Stimulated activated CD8-positive, alpha-beta memory T cell treated with anti-CD3 and anti-CD28 coated beads, Interleukin-12 subunit alpha, Interleukin-12 subunit beta, amount 100 ng/mL, for 4 hours (primary cell): ENCODE data around the gene PGPEP1.
"Not testable (repeated sequence)": the region's sequence is repeated elsewhere in the genome, so short reads cannot be mapped to it uniquely, and the experiment has no call there.

Source experiments
- DNase-seq: peaks from one replicate; pipeline ENCODE4 v3.0.0-alpha.2; 2020; ENCODE audit warnings: low read depth

PGPEP1 gene

GRCh38 chr19:18308051-18308947 is 32.1 kb upstream of the PGPEP1 start:
- no peak for DNase-seq

DNA sequence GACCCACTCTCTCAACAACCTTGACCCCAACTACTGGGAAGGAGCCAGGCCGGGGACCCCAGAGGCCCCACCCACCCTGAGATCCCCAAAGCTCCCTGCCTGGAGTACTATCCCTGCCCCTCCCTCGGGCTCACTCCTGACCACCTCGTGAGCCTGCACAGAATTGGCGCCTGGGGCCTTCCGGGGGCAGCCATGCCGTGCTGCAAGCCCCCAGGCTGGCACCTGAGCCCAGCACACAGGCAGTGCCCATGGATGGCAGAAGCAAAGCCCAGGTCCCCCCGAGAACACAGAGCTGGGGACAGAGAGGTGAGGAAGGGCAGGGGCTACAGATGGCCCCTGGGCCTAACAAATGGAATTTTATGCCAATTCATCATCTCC is 31.5 kb upstream of the PGPEP1 start:
- no peak for DNase-seq

- DNase-seq = no peak
These were observed 30.8 kb upstream of the PGPEP1 start for GRCh38 chr19:18309525-18310064.

DNA sequence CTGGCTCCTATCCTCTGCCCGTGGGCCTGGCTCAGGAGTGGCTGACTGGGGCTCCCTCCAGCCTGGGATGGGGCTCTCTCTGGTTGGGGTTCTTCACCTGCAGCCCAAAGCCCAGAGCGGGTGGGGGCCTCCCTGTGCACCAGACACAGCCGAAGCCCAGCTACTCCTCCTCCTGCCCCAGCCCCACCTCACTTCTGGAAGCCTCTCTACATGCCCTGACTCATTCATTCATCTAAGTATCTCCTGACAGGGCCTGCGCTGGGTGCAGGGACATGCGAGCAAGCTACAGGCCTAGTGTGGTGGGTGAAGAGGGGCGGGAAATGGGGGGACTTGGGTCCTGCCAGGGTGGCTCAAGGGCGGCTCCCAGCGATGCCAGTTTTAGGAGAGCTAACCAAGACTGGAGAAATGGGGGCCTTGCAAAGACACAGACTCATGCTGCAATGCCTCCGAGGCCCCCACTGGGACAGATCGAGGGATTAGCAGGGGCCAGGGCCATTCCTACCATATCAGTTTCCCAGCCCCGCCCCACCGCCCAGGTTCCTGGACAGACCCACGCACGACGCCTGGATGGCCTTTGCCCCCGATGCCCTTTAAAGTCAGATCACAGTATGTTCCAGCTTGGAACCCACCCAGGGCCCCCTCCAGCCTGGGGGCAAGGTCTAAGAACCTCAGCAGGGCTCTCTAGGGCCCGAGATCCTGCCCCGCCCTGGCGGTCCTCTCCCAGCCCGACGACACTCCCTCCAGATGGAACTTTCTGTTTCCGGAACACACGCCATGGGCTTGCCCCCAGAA is 30.1 kb upstream of the PGPEP1 start:
- DNase-seq = no peak

DNA sequence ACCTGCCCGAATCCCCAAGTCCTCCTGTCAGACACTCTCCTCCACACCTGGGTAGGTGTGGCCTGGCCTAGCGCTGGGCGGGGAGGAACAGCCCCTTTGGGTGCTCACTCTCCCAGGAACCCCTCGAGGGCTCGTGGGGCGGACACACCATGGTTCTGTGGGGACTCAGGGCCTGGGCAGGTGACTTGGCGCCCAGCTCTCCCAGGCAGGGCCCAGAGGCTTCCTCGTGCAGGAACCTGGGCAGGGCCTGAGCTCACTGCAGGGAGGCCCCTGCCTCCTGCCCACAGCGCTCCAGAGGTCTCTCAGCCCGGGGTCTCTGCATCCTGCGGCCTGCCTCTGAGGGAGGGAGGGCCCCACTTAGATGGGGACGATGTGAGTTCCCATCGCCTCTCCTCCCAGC is 29.4 kb upstream of the PGPEP1 start:
- DNase-seq = no peak

DNA sequence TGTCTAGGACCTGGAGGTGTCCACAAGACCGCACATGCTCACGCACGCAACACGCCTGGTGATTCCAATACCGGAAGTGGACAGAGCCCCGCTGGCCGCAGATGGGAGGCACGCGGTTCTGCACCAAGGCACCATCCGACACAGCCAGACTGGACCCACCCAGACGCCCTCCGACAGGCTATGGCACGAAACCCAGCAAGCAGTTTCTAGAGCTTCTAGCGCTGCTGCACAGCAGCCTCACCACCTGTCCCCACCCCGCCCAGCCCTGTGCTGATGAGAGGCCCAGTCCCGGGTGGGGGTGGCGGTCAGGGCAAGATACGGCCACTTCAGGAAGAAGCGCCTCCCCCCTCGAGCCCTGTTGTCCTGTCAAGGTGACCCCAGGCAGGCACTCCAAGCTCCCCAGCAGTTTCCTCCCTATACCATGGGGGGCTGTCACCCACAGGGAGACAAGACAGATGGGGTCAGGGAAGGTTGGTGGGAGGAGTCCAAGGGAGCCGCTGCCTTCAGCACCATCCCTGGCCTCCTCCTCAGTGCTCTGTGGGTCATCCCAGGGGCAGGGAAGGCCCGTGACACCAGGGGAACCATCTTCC is 28.8 kb upstream of the PGPEP1 start:
- DNase-seq = no peak

DNA sequence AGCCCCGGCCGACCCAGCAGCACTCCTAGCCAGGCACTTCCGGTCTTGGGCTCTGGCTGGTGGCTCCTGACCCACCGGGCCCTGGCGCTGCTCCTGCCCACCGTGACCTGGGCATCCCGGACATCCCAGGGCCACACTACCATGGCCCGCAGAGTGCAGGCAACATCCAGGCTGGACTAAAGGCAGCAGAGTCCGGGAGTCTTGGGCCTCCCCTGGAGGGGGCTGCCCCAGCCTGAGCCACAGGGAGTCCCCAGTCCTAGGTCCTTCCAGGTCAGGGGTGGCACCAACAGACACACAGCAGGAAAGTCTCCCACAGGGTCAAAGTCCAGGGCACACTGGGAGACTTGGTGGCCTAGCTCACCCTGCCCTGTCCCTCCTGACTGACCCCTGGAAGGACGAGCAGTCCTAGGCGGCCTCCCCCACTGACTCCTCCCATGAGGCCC is 28.3 kb upstream of the PGPEP1 start:
- DNase-seq = no peak

DNA sequence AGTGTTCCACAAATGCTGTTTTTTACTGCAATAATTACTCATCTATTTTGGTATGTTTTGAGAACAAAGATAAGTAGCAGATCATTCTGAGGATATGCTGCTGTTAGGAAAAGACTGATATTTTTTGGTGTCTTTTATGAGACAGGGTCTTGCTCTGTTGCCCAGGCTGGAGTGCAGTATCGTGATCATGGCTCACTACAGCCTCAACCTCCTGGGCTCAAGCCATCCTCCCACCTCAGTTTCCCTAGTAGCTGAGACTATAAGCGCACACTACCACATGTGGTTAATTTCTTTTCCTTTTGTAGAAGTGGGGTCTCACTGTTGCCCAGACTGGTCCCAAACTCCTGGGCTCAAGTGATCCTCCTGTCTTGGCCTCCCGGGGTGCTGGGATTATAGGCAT is 27.0 kb upstream of the PGPEP1 start:
- no peak for DNase-seq

GRCh38 chr19:18317961-18318800 is 22.2 kb upstream of the PGPEP1 start:
- no peak for DNase-seq

DNA sequence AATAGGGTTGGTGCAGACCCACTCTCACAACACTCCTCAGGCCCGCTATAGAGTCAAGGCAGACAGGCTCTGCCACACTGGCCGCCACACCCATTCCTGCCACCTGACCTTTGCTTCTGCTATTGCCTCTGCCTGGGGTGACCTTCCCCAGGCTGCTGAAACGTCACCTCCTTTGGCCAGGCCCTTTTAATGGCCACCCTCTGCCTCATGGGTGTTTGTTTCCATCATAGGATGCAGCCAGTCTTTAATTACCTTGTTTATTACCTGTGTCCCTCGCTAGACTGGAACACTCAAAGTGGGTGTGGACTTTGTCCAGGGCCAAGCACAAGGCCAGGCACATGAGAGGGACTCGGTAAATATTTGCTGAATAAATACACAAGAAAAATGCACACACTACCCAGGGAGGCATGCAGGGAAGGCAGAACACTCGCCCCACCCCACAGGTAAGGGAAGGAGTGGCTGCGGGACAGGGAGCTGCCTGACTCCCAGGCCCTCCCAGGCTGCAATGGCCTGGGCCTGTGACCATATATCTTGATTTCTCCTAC is 20.7 kb upstream of the PGPEP1 start:
- no peak for DNase-seq

- DNase-seq = no peak
These were observed 19.3 kb upstream of the PGPEP1 start for GRCh38 chr19:18320865-18321733.

DNA sequence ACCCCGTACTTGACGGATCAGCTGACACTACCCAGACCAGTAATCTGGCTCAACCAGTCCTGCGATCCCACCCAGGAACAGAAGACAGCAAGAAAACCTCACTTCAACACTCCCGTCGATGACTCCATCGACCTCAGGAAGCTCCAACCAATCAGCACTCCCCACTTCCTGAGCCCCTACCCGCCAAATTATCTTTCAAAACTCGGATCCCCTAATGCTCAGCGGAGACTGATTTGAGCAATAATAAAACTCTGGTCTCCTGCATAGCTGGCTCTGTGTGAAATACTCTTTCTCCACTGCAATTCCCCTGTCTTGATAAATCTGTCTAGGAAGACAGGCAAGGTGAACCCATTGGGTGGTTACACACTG is 18.7 kb upstream of the PGPEP1 start:
- DNase-seq = no peak

- no peak for DNase-seq
These were observed 18.1 kb upstream of the PGPEP1 start for GRCh38 chr19:18322318-18322758.

DNA sequence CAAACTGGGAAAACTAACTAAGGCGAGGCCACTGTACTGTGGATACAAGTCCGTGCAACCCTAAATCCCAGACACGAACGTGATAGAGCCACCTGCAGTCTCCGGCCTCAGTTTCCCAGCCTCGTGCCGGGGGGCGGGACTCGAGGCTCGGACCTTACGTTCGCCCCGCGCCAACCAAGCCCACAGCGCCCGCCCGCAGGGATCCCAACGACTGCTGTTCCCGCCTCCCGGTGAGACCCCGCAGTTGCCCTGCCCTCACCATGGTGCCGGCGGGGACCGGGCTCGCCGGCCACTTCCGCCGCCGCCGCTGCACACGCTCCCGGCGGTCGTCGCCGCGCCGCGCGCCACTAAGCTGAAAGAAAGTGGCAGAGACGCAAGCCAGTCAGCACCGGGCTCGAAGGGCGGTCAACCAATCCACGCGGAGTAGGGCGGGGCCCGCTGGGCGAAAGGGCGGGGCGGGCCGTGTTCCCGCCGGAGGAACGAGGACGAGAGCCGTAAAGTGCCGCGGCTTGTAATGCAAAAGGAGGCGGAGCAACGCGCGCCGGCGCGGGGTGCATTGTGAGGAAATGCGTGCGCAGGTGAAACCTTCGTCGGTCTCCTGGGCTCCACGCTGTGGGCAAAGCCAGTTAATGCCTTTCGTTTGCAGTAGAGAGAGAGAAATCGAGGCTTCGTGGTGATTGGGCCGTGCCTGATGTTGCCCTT is 17.5 kb upstream of the PGPEP1 start, which contains the start of gene LSM4:
Gene LSM4, minus strand, starts transcription at position 318 of the 702 bp plus-strand sequence. Its CDS starts 56 bp downstream, at position 262.
- peak; percentile 99 for DNase-seq

DNA sequence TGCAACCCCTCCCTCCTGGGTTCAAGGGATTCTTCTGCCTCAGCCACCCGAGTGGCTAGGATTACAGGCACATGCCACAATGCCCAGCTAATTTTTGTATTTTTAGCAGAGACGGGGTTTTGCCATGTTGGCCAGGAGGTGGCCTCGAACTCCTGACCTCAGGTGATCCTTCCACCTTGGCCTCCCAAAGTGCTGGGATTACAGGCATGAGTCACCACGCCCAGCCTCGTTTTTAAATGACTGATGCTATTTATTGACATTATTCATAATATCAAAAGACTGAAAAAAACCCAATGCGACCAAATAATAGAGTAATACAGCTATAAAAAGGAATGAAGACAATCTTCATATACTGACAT is 16.0 kb upstream of the PGPEP1 start:
- DNase-seq = not testable (repeated sequence)

GRCh38 chr19:18326772-18327171 is 13.6 kb upstream of the PGPEP1 start:
- no peak for DNase-seq

DNA sequence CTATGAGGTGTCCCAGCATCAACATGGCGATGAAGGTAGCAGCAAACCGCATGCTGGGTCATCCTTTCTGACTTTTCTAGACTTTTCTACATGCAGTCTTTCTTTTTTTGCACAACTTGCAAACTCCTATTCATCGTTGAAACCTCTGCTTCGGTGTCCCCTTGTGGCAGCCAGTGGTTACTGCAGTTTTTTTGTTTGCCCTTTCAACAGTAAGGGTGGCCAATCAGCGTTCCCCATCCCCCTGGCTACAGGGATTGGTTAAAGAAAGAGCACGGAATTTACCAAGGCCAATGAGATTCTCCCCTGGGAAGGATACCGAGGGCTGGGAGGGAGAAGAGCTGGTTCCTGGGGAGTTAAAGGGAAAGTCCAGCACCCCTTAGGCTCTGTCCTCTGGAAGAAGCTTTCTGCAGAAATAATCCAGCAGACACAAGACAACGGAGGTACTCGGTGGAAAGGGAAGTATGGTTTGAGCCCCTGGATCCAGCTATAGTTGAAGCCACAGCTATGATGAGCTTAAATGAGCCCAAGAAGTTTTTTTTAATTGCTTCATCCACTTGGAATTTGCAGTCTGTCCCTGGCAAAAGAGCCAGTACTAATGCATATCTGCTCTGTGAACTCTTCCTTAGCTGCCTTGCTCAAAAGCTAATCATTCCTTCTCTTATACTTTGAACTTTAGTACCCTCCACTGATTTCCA is 11.9 kb upstream of the PGPEP1 start:
- DNase-seq = peak; percentile 66

- no peak for DNase-seq
These were observed 11.4 kb upstream of the PGPEP1 start for GRCh38 chr19:18329035-18329376.

DNA sequence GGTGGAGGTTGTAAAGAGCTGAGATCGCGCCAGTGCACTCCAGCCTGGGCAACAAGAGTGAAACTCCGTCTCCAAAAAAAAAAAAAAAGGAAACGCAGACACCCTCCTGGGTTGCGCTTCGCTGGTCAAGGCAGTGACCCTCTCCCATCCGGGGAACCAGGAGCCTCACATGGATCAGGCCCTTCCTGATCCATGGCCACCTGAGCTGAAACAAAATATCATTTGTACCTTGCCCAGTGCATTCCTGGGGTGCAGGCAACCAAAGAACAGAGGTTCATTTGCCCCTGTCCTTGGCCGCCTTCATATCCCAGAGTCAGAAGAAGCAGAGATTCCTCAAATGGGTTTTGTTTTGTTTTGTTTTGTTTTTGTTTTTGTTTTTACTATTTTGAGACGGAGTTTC is 9.5 kb upstream of the PGPEP1 start:
- no peak for DNase-seq
